Activated naive CD4-positive, alpha-beta T cell treated with anti-CD3 and anti-CD28 coated beads, Interleukin-2, amount 10 ng/mL, durations not matched to agents 7 days and 5 days (primary cell): ENCODE data around the gene UXS1.

ENCODE experiments used
- CTCF ChIA-PET: fragments of 350-600 bp; sonication (Branson Sonifier 250); formaldehyde crosslinking; loops from one replicate; lab custom pipeline; 2021; ENCODE audit warnings: antibody characterized with exemption; lab: Charles Lee
- DNase-seq: peaks from one replicate; pipeline ENCODE4 v3.0.0-alpha.2; 2020
- H3K27ac Mint-ChIP-seq: one replicate; pipeline ENCODE4 v1.8.0; 2021; ENCODE audit warnings: mild to moderate bottlenecking, moderate library complexity, mixed read lengths
- H3K27me3 Mint-ChIP-seq: one replicate; pipeline ENCODE4 v1.8.0; 2021; ENCODE audit warnings: mild to moderate bottlenecking, mixed read lengths
- H3K36me3 Mint-ChIP-seq: one replicate; pipeline ENCODE4 v1.8.0; 2021; ENCODE audit warnings: mixed read lengths
- H3K4me1 Mint-ChIP-seq: one replicate; pipeline ENCODE4 v1.8.0; 2021; ENCODE audit warnings: mixed read lengths
- H3K4me3 Mint-ChIP-seq: one replicate; pipeline ENCODE4 v1.8.0; 2021; ENCODE audit warnings: mild to moderate bottlenecking, moderate library complexity, mixed read lengths
- H3K9me3 Mint-ChIP-seq: one replicate; pipeline ENCODE4 v1.8.0; 2021; ENCODE audit warnings: mixed read lengths

The UXS1 gene

GRCh38 chr2:106161938-106162820 is 31.9 kb downstream of the UXS1 start:
- H3K27me3 Mint-ChIP-seq = no peaks in the 10 kb centered on the region
- peaks cover 64% of the 10 kb centered on the region for H3K36me3 Mint-ChIP-seq
- CTCF ChIA-PET = interaction anchor here (1.2 to 1.7 kb wide), 2 partner anchors 25 to 31 kb away, joined by 3 to 5 read pairs; no protein-coding TSS in a partner anchor
- peak overlapping the region; percentile 98 for H3K27ac Mint-ChIP-seq
- peaks cover 82% of the 10 kb centered on the region for H3K4me1 Mint-ChIP-seq
- DNase-seq = no peak
- no peak overlapping the region for H3K4me3 Mint-ChIP-seq
- H3K9me3 Mint-ChIP-seq = peaks cover 4% of the 10 kb centered on the region

- peaks cover 70% of the 10 kb centered on the region for H3K36me3 Mint-ChIP-seq
- CTCF ChIA-PET = interaction anchor here (1.2 to 5.1 kb wide), 5 partner anchors 20 to 62 kb away, joined by 3 to 30 read pairs (median 5); no protein-coding TSS in a partner anchor
- DNase-seq = no peak
- H3K9me3 Mint-ChIP-seq = peaks cover 4% of the 10 kb centered on the region
- H3K27ac Mint-ChIP-seq = peak overlapping the region; percentile 98
- H3K27me3 Mint-ChIP-seq = no peaks in the 10 kb centered on the region
- peak overlapping the region; percentile 81 for H3K4me3 Mint-ChIP-seq
- H3K4me1 Mint-ChIP-seq = peaks cover 82% of the 10 kb centered on the region
Measured at GRCh38 chr2:106161341-106161740, 32.8 kb downstream of the UXS1 start.

- CTCF ChIA-PET = interaction anchor here (1.2 to 5.1 kb wide), 6 partner anchors 19 to 61 kb away, joined by 3 to 30 read pairs (median 6); no protein-coding TSS in a partner anchor
- H3K36me3 Mint-ChIP-seq = peaks cover 74% of the 10 kb centered on the region
- peak overlapping the region; percentile 98 for H3K27ac Mint-ChIP-seq
- peak; percentile 66 for DNase-seq
- peaks cover 8% of the 10 kb centered on the region for H3K9me3 Mint-ChIP-seq
- no peaks in the 10 kb centered on the region for H3K27me3 Mint-ChIP-seq
- H3K4me1 Mint-ChIP-seq = peaks cover 86% of the 10 kb centered on the region
- peak overlapping the region; percentile 81 for H3K4me3 Mint-ChIP-seq
Measured at GRCh38 chr2:106160786-106161261, 33.3 kb downstream of the UXS1 start.

- peaks cover 14% of the 10 kb centered on the region for H3K9me3 Mint-ChIP-seq
- peak overlapping the region; percentile 98 for H3K27ac Mint-ChIP-seq
- peak; percentile 73 for DNase-seq
- H3K4me3 Mint-ChIP-seq = peak overlapping the region; percentile 81
- H3K27me3 Mint-ChIP-seq = no peaks in the 10 kb centered on the region
- CTCF ChIA-PET = interaction anchor here (0.7 to 5.1 kb wide), 9 partner anchors 19 to 61 kb away, joined by 3 to 30 read pairs (median 4); no protein-coding TSS in a partner anchor
- peaks cover 86% of the 10 kb centered on the region for H3K4me1 Mint-ChIP-seq
- peaks cover 80% of the 10 kb centered on the region for H3K36me3 Mint-ChIP-seq
Measured at GRCh38 chr2:106159866-106160785, 34.0 kb downstream of the UXS1 start.

GRCh38 chr2:106158871-106159270 is 35.2 kb downstream of the UXS1 start:
- Mint-ChIP-seq H3K27me3 (no peaks in the 10 kb centered on the region), H3K4me3 (peak overlapping the region; percentile 81), H3K36me3 (peaks cover 81% of the 10 kb centered on the region), H3K27ac (peak overlapping the region; percentile 98), H3K4me1 (peaks cover 76% of the 10 kb centered on the region), H3K9me3 (peaks cover 26% of the 10 kb centered on the region)
- CTCF ChIA-PET = interaction anchor here (1.6 to 5.1 kb wide), 2 partner anchors 18 to 53 kb away, joined by 3 to 30 read pairs; no protein-coding TSS in a partner anchor
- DNase-seq = peak; percentile 41

- Mint-ChIP-seq H3K36me3 (peaks cover 83% of the 10 kb centered on the region), H3K4me1 (peaks cover 75% of the 10 kb centered on the region), H3K27me3 (no peaks in the 10 kb centered on the region), H3K27ac (peak overlapping the region; percentile 98), H3K4me3 (peak overlapping the region; percentile 81), H3K9me3 (peaks cover 33% of the 10 kb centered on the region)
- no peak for DNase-seq
- CTCF ChIA-PET = interaction anchor here (1.3 to 5.1 kb wide), 4 partner anchors 17 to 53 kb away, joined by 3 to 30 read pairs (median 4); no protein-coding TSS in a partner anchor
Measured at GRCh38 chr2:106158131-106158530, 36.0 kb downstream of the UXS1 start.

- no peak for DNase-seq
- CTCF ChIA-PET = interaction anchor here (1.3 to 5.1 kb wide), 4 partner anchors 16 to 52 kb away, joined by 3 to 30 read pairs (median 4); no protein-coding TSS in a partner anchor
- peaks cover 83% of the 10 kb centered on the region for H3K36me3 Mint-ChIP-seq
- peaks cover 75% of the 10 kb centered on the region for H3K4me1 Mint-ChIP-seq
- peak overlapping the region; percentile 81 for H3K4me3 Mint-ChIP-seq
- peak overlapping the region; percentile 42 for H3K27ac Mint-ChIP-seq
- peaks cover 39% of the 10 kb centered on the region for H3K9me3 Mint-ChIP-seq
- H3K27me3 Mint-ChIP-seq = no peaks in the 10 kb centered on the region
Measured at GRCh38 chr2:106157416-106157815, 36.7 kb downstream of the UXS1 start.

- peaks cover 39% of the 10 kb centered on the region for H3K9me3 Mint-ChIP-seq
- H3K27ac Mint-ChIP-seq = no peak overlapping the region
- H3K4me1 Mint-ChIP-seq = peaks cover 72% of the 10 kb centered on the region
- H3K4me3 Mint-ChIP-seq = no peak overlapping the region
- CTCF ChIA-PET = interaction anchor here (0.7 to 5.1 kb wide), 3 partner anchors 15 to 48 kb away, joined by 3 to 30 read pairs (median 3); no protein-coding TSS in a partner anchor
- H3K36me3 Mint-ChIP-seq = peaks cover 87% of the 10 kb centered on the region
- DNase-seq = no peak
- no peaks in the 10 kb centered on the region for H3K27me3 Mint-ChIP-seq
Measured at GRCh38 chr2:106156305-106157296, 37.5 kb downstream of the UXS1 start.

- peaks cover 97% of the 10 kb centered on the region for H3K36me3 Mint-ChIP-seq
- no peak overlapping the region for H3K27ac Mint-ChIP-seq
- H3K4me1 Mint-ChIP-seq = peaks cover 60% of the 10 kb centered on the region
- no peaks in the 10 kb centered on the region for H3K27me3 Mint-ChIP-seq
- H3K9me3 Mint-ChIP-seq = peaks cover 39% of the 10 kb centered on the region
- CTCF ChIA-PET = no interaction called here
- no peak overlapping the region for H3K4me3 Mint-ChIP-seq
- DNase-seq = no peak
Measured at GRCh38 chr2:106153781-106154180, 40.3 kb downstream of the UXS1 start.

GRCh38 chr2:106147665-106148064 is 46.4 kb downstream of the UXS1 start:
- H3K4me1 Mint-ChIP-seq = peaks cover 53% of the 10 kb centered on the region

GRCh38 chr2:106147159-106147558 is 46.9 kb downstream of the UXS1 start:
- CTCF ChIA-PET = no interaction called here
- H3K36me3 Mint-ChIP-seq = peaks cover 82% of the 10 kb centered on the region
- no peaks in the 10 kb centered on the region for H3K27me3 Mint-ChIP-seq
- no peaks in the 10 kb centered on the region for H3K9me3 Mint-ChIP-seq
- H3K27ac Mint-ChIP-seq = peak overlapping the region; percentile 50
- H3K4me1 Mint-ChIP-seq = peaks cover 56% of the 10 kb centered on the region
- no peak for DNase-seq
- H3K4me3 Mint-ChIP-seq = no peak overlapping the region

More at GRCh38 chr2:106147665-106148064, 46.4 kb downstream of the UXS1 start:
- CTCF ChIA-PET = no interaction called here
- Mint-ChIP-seq H3K9me3 (peaks cover 1% of the 10 kb centered on the region), H3K27me3 (no peaks in the 10 kb centered on the region), H3K36me3 (peaks cover 81% of the 10 kb centered on the region), H3K27ac (peak overlapping the region; percentile 81), H3K4me3 (no peak overlapping the region)
- DNase-seq = no peak

GRCh38 chr2:106144621-106145331 is 49.3 kb downstream of the UXS1 start:
- peaks cover 70% of the 10 kb centered on the region for H3K36me3 Mint-ChIP-seq
- no peaks in the 10 kb centered on the region for H3K27me3 Mint-ChIP-seq
- DNase-seq = no peak
- no peaks in the 10 kb centered on the region for H3K9me3 Mint-ChIP-seq
- CTCF ChIA-PET = no interaction called here
- H3K4me3 Mint-ChIP-seq = no peak overlapping the region
- peaks cover 66% of the 10 kb centered on the region for H3K4me1 Mint-ChIP-seq
- H3K27ac Mint-ChIP-seq = peak overlapping the region; percentile 49
